OCI-LY1 (cell line): ENCODE results near the gene RBM25.

Experiments used
- H2AFZ ChIP-seq: fragments of 200-600 bp; sonication (generic), shearing (Covaris generic); 2 replicates; pipeline ENCODE4 v1.6.0; 2014; ENCODE audit warnings: antibody characterized with exemption, mild to moderate bottlenecking, low read length
- H3F3A ChIP-seq: fragments of 200-600 bp; sonication (generic), shearing (Covaris generic); 2 replicates; pipeline ENCODE4 v1.6.0; 2014; ENCODE audit warnings: mild to moderate bottlenecking, antibody characterized with exemption, low read length, moderate library complexity; ENCODE audit not compliant: insufficient read depth
- H3K27ac ChIP-seq: fragments of 200-600 bp; sonication (generic); 2 replicates; pipeline ENCODE4 v1.5.1; 2014; ENCODE audit warnings: low read length, mixed run types, mild to moderate bottlenecking, low read depth; ENCODE audit not compliant: poor library complexity, severe bottlenecking
- H3K27me3 ChIP-seq: fragments of 200-600 bp; sonication (generic); 2 replicates; pipeline ENCODE4 v1.6.0; 2014; ENCODE audit warnings: antibody characterized with exemption, mild to moderate bottlenecking, low read length, moderate library complexity; ENCODE audit not compliant: insufficient read depth
- H3K36me3 ChIP-seq: fragments of 200-600 bp; sonication (generic); 2 replicates; pipeline ENCODE4 v1.6.1; 2014; ENCODE audit warnings: mild to moderate bottlenecking, antibody characterized with exemption, low read length, moderate library complexity, mixed read lengths; ENCODE audit not compliant: insufficient read depth
- H3K4me1 ChIP-seq: fragments of 200-600 bp; sonication (generic); 2 replicates; pipeline ENCODE4 v1.5.1; 2014; ENCODE audit warnings: mild to moderate bottlenecking, low read length, moderate library complexity; ENCODE audit not compliant: insufficient read depth, severe bottlenecking
- H3K4me2 ChIP-seq: fragments of 200-600 bp; sonication (generic), shearing (Covaris generic); 2 replicates; pipeline ENCODE4 v1.6.1; 2014; ENCODE audit warnings: low read length
- H3K4me3 ChIP-seq: fragments of 200-600 bp; sonication (generic); 2 replicates; pipeline ENCODE4 v1.5.1; 2014; ENCODE audit warnings: low read length, low read depth, mild to moderate bottlenecking, mixed read lengths; ENCODE audit not compliant: poor library complexity, severe bottlenecking
- H3K79me2 ChIP-seq: fragments of 200-600 bp; shearing (Covaris generic); 2 replicates; pipeline ENCODE4 v1.6.1; 2016; ENCODE audit warnings: mixed run types, low read length, mixed read lengths; ENCODE audit not compliant: insufficient read depth
- H3K9ac ChIP-seq: fragments of 200-600 bp; sonication (generic), shearing (Covaris generic); 2 replicates; pipeline ENCODE4 v1.6.1; 2014; ENCODE audit warnings: mild to moderate bottlenecking, low read length, mixed read lengths
- H3K9me2 ChIP-seq: fragments of 200-600 bp; sonication (generic), shearing (Covaris generic); 2 replicates; pipeline ENCODE4 v1.6.1; 2014; ENCODE audit warnings: low read depth, mild to moderate bottlenecking, low read length, mixed read lengths
- H3K9me3 ChIP-seq: fragments of 200-600 bp; shearing (Covaris generic); 2 replicates; pipeline ENCODE4 v1.6.1; 2014; ENCODE audit warnings: low read length, mixed read lengths
- H4K20me1 ChIP-seq: fragments of 200-600 bp; sonication (generic), shearing (Covaris generic); 2 replicates; pipeline ENCODE4 v1.6.0; 2016; ENCODE audit warnings: mild to moderate bottlenecking, low read length; ENCODE audit not compliant: insufficient read depth
- EZH2 ChIP-seq: fragments of 200-600 bp; sonication (generic), shearing (Covaris generic); IDR thresholded peaks from 2 replicates; pipeline ENCODE4 v1.8.0; 2017; ENCODE audit warnings: borderline replicate concordance, mixed run types, mild to moderate bottlenecking, antibody characterized with exemption, low read length, moderate library complexity, mixed read lengths
- TF ChIP-seq, protein P1 (sequence below): fragments of 200-600 bp; sonication (generic), shearing (Covaris generic); IDR thresholded peaks from 2 replicates; pipeline ENCODE4 v1.5.1; 2017; ENCODE audit warnings: mild to moderate bottlenecking, antibody characterized with exemption, low read length, moderate library complexity, mixed read lengths

Gene RBM25

DNA sequence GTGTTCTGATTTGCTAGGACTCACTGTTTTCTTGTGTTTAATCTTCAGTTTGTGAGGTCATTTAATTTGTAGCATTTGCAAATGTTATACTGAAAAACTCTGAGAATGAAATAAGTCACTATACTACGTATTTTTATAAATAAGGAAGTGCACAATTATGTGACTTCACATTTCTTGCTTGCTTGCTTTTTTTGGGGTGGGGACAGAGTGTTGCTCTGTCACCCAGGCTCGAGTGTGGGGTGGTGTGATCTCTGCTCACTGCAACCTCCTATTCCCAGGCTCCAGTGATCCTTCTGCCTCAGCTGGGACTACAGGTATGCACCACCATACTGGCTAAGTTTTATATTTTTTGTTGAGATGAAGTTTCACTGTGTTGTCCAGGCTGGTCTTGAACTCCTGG lies 32.7 kb downstream of the RBM25 start:
- no peaks in the 10 kb centered on the region for H3K4me1 ChIP-seq
- no peak for TF ChIP-seq EZH2
- TF ChIP-seq, protein P1, sequence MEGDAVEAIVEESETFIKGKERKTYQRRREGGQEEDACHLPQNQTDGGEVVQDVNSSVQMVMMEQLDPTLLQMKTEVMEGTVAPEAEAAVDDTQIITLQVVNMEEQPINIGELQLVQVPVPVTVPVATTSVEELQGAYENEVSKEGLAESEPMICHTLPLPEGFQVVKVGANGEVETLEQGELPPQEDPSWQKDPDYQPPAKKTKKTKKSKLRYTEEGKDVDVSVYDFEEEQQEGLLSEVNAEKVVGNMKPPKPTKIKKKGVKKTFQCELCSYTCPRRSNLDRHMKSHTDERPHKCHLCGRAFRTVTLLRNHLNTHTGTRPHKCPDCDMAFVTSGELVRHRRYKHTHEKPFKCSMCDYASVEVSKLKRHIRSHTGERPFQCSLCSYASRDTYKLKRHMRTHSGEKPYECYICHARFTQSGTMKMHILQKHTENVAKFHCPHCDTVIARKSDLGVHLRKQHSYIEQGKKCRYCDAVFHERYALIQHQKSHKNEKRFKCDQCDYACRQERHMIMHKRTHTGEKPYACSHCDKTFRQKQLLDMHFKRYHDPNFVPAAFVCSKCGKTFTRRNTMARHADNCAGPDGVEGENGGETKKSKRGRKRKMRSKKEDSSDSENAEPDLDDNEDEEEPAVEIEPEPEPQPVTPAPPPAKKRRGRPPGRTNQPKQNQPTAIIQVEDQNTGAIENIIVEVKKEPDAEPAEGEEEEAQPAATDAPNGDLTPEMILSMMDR: no peak
- no peak overlapping the region for H3K4me2 ChIP-seq
- no peaks in the 10 kb centered on the region for H3K9me3 ChIP-seq
- no peak overlapping the region for H3K27ac ChIP-seq
- H4K20me1 ChIP-seq: no peaks in the 10 kb centered on the region
- no peaks in the 10 kb centered on the region for H3K27me3 ChIP-seq
- H3K79me2 ChIP-seq: no peaks in the 10 kb centered on the region
- H3K9me2 ChIP-seq: no peaks in the 10 kb centered on the region
- no peak overlapping the region for H3K9ac ChIP-seq
- H3K36me3 ChIP-seq: peaks cover 84% of the 10 kb centered on the region
- H3F3A ChIP-seq: no peaks in the 10 kb centered on the region
- H3K4me3 ChIP-seq: no peak overlapping the region
- no peak overlapping the region for H2AFZ ChIP-seq

- Histone ChIP-seq H3K9me3 (no peaks in the 10 kb centered on the region), H3K79me2 (no peaks in the 10 kb centered on the region), H3K9ac (no peak overlapping the region), H3K27me3 (no peaks in the 10 kb centered on the region), H4K20me1 (no peaks in the 10 kb centered on the region), H3K9me2 (no peaks in the 10 kb centered on the region), H3F3A (no peaks in the 10 kb centered on the region; the same call in 1 of the 2 replicates), H3K27ac (no peak overlapping the region), H3K4me1 (no peaks in the 10 kb centered on the region), H3K4me3 (no peak overlapping the region), H3K36me3 (peaks cover 86% of the 10 kb centered on the region), H3K4me2 (no peak overlapping the region), H2AFZ (no peak overlapping the region)
- TF ChIP-seq, protein P1: no peak
- TF ChIP-seq EZH2: no peak
Measured at GRCh38 chr14:73097421-73097820, 39.1 kb downstream of the RBM25 start.

DNA sequence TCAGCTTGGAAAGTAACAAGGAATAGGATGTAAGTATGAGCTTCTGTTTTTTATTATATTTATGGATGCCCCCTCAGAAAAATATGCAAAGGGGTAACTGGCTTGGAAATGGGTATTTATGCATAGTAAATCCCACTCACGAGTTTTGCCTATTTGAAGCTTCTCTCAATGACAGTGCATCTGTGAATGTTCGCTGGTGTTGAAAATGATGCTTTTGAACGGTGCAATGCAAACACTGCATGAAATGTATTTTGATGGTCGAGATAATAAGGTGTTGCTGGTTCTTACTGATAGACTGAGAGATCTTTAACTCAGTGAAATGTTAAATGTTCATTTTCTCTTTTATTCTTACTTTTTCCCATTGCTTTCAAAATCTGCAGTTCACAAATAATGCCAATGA lies 42.0 kb downstream of the RBM25 start:
- no peak overlapping the region for H3K4me3 ChIP-seq
- no peak for TF ChIP-seq EZH2
- TF ChIP-seq, protein P1: no peak
- H3K9me3 ChIP-seq: no peaks in the 10 kb centered on the region
- H2AFZ ChIP-seq: no peak overlapping the region
- no peaks in the 10 kb centered on the region; the same call in 1 of the 2 replicates for H3F3A ChIP-seq
- no peak overlapping the region for H3K4me2 ChIP-seq
- no peaks in the 10 kb centered on the region for H3K27me3 ChIP-seq
- H3K36me3 ChIP-seq: peaks cover 88% of the 10 kb centered on the region
- H3K27ac ChIP-seq: no peak overlapping the region
- no peaks in the 10 kb centered on the region for H3K4me1 ChIP-seq
- no peaks in the 10 kb centered on the region for H3K9me2 ChIP-seq
- H3K9ac ChIP-seq: no peak overlapping the region
- H3K79me2 ChIP-seq: no peaks in the 10 kb centered on the region
- no peaks in the 10 kb centered on the region for H4K20me1 ChIP-seq
